Transverse colon (tissue), 4 donors: Measurements from ENCODE around the gene C5orf22.

Experiments used
- CTCF ChIP-seq, 5 experiments: fragments of 200-600 bp in 3 of 5; fragments of 450-650 bp in 2 of 5; sonication (generic) in 3 of 5; IDR thresholded peaks; 1 replicate in 2 of 5; 2 replicates in 3 of 5; pipeline ENCODE4 v1.5.1; 2016 to 2017; ENCODE audit warnings: antibody characterized with exemption in 5 of 5, inconsistent platforms in 3 of 5, mild to moderate bottlenecking in 2 of 5, moderate library complexity in 1 of 5
- EP300 ChIP-seq: sonication (generic); formaldehyde crosslinking; IDR thresholded peaks from one replicate; pipeline ENCODE4 v1.6.1; 2017; ENCODE audit warnings: antibody characterized with exemption, low read depth
- POLR2A ChIP-seq: fragments of 450-650 bp; IDR thresholded peaks from one replicate; pipeline ENCODE4 v1.6.1; 2016; ENCODE audit warnings: antibody characterized with exemption, mild to moderate bottlenecking, moderate library complexity
- POLR2AphosphoS5 ChIP-seq, 3 donors: sonication (generic); formaldehyde crosslinking; IDR thresholded peaks; one replicate each; pipeline ENCODE4 v1.6.1; 2016; ENCODE audit warnings: antibody characterized with exemption in 3 of 3

GRCh38 chr5:31492869-31493268 lies 39.2 kb upstream of the C5orf22 start:
- TF ChIP-seq POLR2A (no peak), POLR2AphosphoS5 (IDR thresholded peaks at IDR 0.05) (no peak), CTCF (IDR thresholded peaks at IDR 0.05) (no peak), EP300 (no peak)
